HG03175 (cell line): ENCODE measurements around the gene HDAC4.
A peak's percentile ranks its signal among the peaks of the same experiment; 100 is the strongest.

Experiments used
- ATAC-seq: cut with Tn5 transposase; IDR thresholded peaks from one replicate; pipeline ENCODE4 v1.9.1; 2021; ENCODE audit warnings: mild to moderate bottlenecking, moderate library complexity; ENCODE audit not compliant: unreplicated experiment

Gene HDAC4

GRCh38 chr2:239429473-239430350 is 28.9 kb upstream of the HDAC4 start:
- ATAC-seq: no peak

GRCh38 chr2:239425631-239426030 is 24.8 kb upstream of the HDAC4 start:
- no peak for ATAC-seq

DNA sequence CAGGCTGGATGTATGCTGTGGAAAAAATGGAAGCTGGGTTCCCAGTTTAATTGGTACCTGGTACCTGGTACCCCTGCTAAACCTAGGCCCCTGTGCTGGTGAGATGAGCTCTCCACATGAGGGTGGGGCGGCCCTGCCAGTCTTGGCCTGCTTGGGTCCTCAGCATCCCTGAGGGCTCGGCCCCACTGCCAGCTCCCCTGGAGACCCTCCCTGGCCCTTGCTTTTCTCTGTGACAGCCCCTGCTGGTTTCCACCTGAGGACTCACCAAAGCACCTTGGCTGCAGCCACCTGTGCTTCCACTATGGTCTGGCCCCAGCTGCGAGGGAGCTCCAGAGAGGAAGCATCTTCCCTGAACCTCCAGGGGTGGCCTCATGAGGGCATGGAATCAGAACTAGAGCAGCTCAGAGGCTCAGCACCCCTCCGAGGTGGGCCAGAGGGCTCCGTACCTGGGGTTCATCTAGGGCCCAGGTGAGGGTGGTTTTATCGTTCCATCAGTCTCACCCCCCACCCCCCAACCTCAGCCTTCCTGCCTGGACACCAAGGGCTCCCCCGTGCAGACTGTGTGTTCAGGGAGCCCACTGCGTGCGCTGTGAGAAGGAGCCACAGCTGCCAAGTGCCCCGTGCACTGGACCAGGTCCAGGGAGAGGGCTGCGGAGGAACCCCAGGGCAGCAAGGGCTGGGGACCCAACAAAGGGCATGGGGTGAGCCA is 23.7 kb upstream of the HDAC4 start:
- ATAC-seq: no peak

GRCh38 chr2:239423551-239423950 is 22.7 kb upstream of the HDAC4 start:
- ATAC-seq: no peak

DNA sequence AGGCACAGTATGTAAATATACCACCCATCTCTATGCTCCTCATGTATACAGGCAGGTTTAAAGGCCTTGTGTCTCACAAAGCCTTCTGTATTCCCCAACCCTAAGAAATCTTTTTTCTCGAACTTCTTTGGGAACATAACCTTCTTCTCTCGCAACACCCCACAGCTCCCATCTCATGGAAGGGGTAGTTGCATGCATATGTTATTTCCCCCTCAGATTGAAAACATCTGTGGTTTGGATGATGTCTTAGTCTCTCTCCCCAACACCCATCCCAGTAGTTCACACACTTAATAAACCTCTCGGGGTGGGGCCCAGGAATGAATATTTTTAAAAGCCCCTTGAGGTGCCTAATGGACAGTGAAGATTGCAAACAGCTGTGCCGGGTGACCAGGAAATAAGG is 21.0 kb upstream of the HDAC4 start:
- ATAC-seq: no peak

DNA sequence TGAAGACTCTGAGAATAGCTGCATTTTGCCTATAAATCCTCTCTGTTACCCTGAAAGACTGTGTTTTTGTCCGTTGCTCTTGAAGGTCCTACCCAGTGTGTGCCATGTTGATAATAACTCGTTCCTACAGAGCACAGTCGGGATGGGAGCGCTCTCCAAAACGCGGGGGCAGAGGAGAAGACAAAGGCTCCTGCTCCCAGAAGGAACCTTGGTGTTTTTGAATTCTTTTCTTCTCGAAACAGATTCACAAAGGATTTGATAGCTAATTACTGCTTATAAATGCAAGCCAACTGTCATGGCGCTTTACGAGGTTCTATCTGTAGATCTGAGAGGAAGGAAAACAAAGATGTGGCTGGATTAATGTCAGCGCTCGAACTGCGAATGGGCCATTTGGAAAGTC is 19.3 kb upstream of the HDAC4 start:
- no peak for ATAC-seq

DNA sequence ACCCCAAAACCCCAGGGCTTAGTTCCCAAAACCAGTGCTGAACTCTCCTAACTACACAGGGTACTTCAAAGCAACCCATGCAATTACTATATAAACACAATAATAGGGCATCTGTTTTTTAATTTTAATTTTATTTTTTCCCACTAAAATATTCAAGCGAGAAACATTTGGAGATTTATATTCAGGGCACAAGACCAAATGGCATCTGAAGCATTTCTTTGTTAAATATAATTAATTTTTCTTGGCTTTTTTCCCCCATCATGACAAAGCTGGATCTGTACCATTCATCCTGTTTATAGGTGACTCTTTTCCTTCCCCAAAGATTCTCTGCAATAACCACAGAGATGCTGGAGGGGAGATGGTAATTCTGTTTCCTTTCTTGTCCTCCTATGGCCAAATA is 18.1 kb upstream of the HDAC4 start:
- ATAC-seq: no peak

DNA sequence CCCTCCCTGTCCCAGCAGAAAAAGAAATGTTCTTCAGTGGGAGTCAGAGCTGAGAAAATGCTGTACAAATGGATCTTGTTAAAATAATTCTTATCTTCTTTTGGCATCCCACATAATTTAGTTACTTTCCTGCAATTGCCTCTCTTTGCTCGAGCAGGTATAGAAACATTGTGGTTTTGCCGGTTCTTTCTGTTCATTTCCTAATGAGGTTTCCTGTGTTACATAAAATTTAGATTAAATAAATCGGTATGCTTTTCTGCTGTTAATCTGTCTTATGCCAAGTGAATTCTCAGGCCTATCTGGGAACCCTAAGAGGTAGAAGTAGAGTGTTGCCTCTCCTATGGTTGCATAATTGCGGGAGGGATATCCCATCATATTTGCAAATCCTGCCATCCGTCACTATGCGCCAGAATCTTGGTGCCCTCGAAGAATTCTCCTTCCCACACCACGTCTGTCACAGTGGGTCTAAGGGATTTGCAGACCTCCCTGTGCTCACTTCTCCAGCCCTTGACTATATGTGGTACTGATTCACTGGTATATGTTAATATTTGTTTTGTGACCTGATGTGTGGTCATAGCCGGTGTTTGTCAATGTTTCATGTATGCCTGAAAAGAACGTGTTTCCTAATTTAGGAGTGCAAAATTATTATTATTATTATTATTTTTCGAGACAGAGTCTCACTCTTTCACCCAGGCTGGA is 12.2 kb upstream of the HDAC4 start:
- ATAC-seq: no peak

- ATAC-seq: no peak
These were observed 10.9 kb upstream of the HDAC4 start for GRCh38 chr2:239411549-239412319.

DNA sequence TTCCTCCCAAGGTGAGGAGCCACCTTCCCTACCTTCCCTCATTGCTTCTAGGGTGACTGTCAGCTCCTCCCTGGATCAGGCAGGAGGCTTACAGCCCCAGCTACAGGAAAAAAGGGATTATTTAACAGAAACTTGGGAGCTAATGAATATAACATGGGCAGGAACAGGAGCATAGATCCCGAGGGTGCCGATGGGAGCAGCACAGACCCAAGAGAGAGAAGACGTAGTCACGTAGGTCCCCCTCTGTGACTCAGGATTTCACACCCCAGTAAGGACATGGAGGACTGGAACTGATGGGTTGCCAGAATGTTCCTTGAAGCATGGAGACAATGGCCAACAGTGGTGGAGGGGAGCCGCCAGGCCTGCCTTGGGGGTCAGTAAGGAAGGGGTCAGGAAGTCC is 10.3 kb upstream of the HDAC4 start:
- ATAC-seq: no peak

DNA sequence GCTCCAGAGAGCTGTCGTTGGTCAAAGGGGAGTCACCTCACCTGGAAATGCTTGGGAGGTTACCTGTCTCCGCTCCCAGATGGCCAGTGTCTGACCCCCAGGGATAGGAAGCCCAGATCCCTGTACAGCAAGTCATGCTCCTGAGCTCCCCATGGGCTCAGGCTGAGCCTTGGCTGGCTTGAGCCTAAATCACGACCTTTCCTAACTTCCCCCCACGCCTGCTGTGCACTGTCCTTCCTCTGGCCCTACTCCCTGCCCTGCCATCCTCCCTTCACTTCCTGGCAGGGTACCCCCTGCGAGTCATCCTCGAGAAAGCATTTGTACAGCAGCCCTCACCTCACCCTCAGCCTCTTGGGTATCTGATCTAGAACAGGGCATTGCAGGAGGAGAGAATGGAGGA is 9.2 kb upstream of the HDAC4 start:
- no peak for ATAC-seq

DNA sequence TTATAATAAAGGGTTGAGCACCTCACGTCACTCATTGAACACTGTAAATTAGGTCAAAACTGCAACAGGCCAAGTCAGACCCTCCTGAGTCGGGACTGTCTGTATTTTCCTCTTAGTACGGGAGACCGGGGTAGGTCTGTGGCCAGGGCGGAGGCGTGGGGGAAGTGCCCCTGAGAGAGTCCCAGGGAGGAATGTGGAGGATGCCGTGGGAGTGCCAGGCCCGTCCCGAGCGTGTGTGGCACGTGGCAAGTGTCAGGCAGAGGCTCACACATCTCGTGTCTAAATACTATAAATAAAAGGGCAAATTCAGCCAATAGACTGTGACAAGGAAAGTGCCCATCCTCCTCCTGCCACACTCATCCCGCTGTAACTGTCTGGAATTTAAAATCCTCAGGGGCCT is 6.3 kb upstream of the HDAC4 start:
- no peak for ATAC-seq

- no peak for ATAC-seq
These were observed 5.6 kb upstream of the HDAC4 start for GRCh38 chr2:239406316-239406995.

DNA sequence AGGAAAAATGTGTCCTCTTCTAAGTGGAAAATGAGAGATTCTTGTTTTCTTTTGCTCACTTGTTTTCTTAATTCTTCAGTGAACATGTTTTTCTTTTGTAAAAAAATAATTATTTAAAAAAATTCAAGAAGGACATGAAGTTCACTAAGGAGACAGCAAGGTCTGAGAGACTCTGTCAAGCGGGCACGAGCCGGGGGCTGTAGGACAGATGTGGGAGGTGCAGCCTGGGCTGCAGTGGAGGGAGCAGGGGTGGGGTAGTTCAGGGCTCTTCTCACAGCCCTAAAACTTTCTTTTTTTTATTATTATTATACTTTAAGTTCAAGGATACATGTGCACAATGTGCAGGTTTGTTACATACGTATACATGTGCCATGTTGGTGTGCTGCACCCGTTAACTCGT is 4.3 kb upstream of the HDAC4 start:
- no peak for ATAC-seq

DNA sequence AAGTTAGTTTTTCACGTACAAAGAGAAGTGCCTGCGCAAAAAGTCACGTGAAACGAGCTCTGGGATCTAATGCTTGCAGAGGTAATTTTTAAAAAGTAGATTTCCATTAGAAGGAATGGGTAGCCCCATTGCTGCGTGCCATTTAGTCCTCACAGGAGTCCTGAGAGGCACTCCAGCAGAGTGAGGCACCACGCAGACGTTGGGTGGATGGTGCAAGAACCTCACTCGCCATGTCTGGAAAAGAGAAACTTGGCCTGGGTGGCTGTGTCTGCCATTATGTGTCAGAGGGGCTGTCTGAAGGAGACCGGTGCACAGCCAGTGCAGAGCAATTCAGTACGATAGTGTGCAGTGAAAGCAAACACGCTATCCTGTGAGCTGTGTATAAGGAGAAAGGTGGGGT is 1.8 kb upstream of the HDAC4 start:
- ATAC-seq: no peak

DNA sequence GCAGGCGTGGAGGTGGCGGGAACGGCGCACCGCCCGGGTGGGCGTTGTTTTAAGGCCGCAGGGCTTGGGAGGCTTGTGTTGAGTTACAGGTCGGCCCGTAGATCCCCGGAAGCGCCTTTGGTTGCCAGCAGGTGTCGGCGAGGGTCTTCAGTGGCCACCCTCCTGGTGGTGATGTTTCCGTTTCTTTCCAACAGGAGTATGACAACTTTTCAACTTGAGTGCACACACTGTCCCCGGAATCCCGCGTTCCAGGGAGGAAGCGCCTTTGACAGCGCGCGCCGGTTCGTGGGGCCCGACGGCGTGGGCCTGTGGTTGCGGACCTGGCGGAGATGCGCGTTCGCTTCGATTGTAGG is 1.0 kb upstream of the HDAC4 start:
- peak; percentile 11 for ATAC-seq

- peak; percentile 92 for ATAC-seq
These were observed 454 bp upstream of the HDAC4 start for GRCh38 chr2:239401067-239401880.

DNA sequence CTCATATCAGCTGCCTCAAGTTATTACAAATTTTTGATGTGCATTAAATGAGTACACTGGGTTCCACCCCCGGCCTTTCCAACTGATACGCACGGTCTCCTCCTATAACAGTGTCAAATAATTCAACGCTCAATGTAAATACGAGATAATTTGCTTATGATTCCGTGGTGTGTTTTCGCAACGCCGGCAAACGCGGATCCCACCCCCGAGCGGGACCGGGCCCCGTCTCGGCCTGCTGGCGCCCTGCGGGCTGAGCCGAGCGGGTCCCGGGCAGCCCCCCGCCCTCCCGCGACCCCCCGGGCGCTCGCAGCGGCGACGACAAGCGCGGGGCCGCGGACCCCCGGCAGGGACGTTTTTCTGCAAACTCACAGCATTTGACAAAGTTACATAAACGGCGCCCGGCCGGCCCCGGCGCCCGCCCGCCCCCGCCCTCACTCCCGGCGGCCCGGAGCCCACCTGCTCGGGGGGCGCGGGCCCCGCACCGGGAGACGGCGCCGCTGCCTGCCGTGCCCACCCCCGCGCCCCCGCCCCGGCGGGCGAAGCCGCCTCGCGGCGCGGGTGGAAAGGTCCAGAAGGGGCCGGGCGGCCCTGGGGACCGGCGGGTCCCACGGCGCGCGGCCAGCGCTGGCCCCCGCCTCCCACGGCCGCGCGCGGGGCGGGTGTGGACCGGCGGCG is 762 bp downstream of the HDAC4 start:
- ATAC-seq: no peak

GRCh38 chr2:239399433-239399920 is 1.3 kb downstream of the HDAC4 start:
- ATAC-seq: no peak
